Measurements from ENCODE around the gene PRSS8. TPM values are rescaled to one million over a fixed set of nuclear protein-coding genes. Genes with fewer than 3 reads are reported as not detected.
A peak's percentile ranks its signal among the peaks of the same experiment; 100 is the strongest.

Gene PRSS8
- total RNA-seq, 4 donors from 2014 or later = 42.1 to 89.9 (median 72.8) TPM

GRCh38 chr16:31127182-31127581 is 8.3 kb downstream of the PRSS8 start:
- Histone ChIP-seq H3K9me3 (no peaks in the 10 kb centered on the region), H3K36me3 (peaks cover 16 to 31% of the 10 kb centered on the region in 2 donors), H3K4me3 (replicated peaks in 1 of 3) (no peak overlapping the region), H3K4me1 (peaks cover 54 to 58% of the 10 kb centered on the region in 2 donors), H3K27me3 (no peaks in the 10 kb centered on the region), H3K27ac (peak overlapping the region; percentile 76 to 96 (median 92))
- DNase-seq = peak; percentile 84
- intact Hi-C loops (cut with DNase I) = no loop called here
- no peak for TF ChIP-seq CTCF (IDR thresholded peaks at IDR 0.05)
- peak in 1 of 2 donors; percentile 60 for TF ChIP-seq POLR2A (IDR thresholded peaks at IDR 0.05)
- WGBS, 2 donors = 31 to 55% methylated on average over 10 to 13 of the region's 13 CpGs

- Histone ChIP-seq H3K4me1 (peaks cover 43 to 46% of the 10 kb centered on the region in 2 donors), H3K9me3 (no peaks in the 10 kb centered on the region), H3K36me3 (peaks cover 19 to 31% of the 10 kb centered on the region in 2 donors), H3K4me3 (replicated peaks in 1 of 3) (no peak overlapping the region), H3K27me3 (no peaks in the 10 kb centered on the region), H3K27ac (no peak overlapping the region)
- TF ChIP-seq CTCF (IDR thresholded peaks at IDR 0.05) = no peak
- no peak for TF ChIP-seq POLR2A (IDR thresholded peaks at IDR 0.05)
- 93 to 97% methylated on average over 3 of the region's 3 CpGs for WGBS, 2 donors
- no peak for DNase-seq
- intact Hi-C loops (cut with DNase I) = no loop called here
Observed at GRCh38 chr16:31125844-31126243, 9.7 kb downstream of the PRSS8 start.

- peak; percentile 59 to 73 for DNase-seq
- no peak overlapping the region for H3K4me3 ChIP-seq (replicated peaks in 1 of 3)
- intact Hi-C loops (cut with DNase I) = no loop called here
- TF ChIP-seq CTCF (IDR thresholded peaks at IDR 0.05) (no peak), POLR2A (IDR thresholded peaks at IDR 0.05) (no peak)
- peaks cover 31 to 36% of the 10 kb centered on the region in 2 donors for H3K36me3 ChIP-seq
- peak overlapping the region in 1 of 3 donors; percentile 84 for H3K27ac ChIP-seq
- H3K27me3 ChIP-seq = no peaks in the 10 kb centered on the region
- no peaks in the 10 kb centered on the region for H3K9me3 ChIP-seq
- 83 to 89% methylated on average over 16 of the region's 16 CpGs for WGBS, 2 donors
- peaks cover 19% of the 10 kb centered on the region in 2 donors for H3K4me1 ChIP-seq
Observed at GRCh38 chr16:31120129-31120528, 15.4 kb downstream of the PRSS8 start.

- 62 to 64% methylated on average over 9 of the region's 9 CpGs for WGBS, 2 donors
- no peaks in the 10 kb centered on the region for H3K27me3 ChIP-seq
- peaks cover 19% of the 10 kb centered on the region in 2 donors for H3K4me1 ChIP-seq
- H3K9me3 ChIP-seq = no peaks in the 10 kb centered on the region
- intact Hi-C loops (cut with DNase I) = no loop called here
- TF ChIP-seq CTCF (IDR thresholded peaks at IDR 0.05) = no peak
- TF ChIP-seq POLR2A (IDR thresholded peaks at IDR 0.05) = no peak
- H3K36me3 ChIP-seq = peaks cover 31 to 36% of the 10 kb centered on the region in 2 donors
- H3K4me3 ChIP-seq (replicated peaks in 1 of 3) = peak overlapping the region in 2 of 3 donors; percentile 42 to 80
- peak overlapping the region; percentile 84 to 96 (median 88) for H3K27ac ChIP-seq
- no peak for DNase-seq
Observed at GRCh38 chr16:31118223-31119155, 17.0 kb downstream of the PRSS8 start.

Data from thyroid gland (tissue), 4 donors.